Measurements from ENCODE around the gene CCDC88C.

DNA sequence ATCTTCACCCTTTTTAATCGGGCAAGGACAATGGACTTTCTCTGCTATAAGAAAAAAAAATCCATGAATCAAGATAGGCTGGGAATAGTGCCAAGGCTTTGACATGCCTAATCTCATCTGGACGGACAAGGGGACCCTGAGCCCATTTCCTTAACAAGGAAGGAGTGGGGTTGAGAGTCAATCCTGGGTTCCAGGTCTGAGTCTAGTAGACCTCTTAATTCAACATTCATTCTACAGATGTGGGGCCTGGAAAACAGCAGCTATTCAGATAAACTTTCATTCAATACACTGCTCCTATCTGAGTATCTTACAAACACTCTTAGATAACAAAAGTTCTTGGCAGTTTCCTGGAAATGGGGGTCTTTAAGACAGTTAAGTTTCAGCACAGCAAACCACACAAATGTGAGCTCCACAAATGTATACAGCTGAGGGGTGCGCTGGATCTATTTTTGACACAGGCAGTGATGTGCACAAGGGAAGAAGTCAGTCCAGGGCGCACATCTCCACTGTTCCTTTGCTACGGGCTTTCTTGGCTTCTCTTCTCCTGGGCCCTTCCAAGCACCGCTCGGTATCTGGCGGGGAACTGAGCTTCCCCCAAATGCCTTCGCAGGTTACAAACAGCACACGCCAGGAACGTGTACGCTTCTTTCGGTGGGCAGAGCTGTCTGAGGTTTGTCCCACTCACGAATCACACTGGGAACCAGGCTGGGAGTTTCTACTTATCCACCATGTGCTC is 90.9 kb downstream of the CCDC88C start:
- TF ChIP-seq, protein P1, sequence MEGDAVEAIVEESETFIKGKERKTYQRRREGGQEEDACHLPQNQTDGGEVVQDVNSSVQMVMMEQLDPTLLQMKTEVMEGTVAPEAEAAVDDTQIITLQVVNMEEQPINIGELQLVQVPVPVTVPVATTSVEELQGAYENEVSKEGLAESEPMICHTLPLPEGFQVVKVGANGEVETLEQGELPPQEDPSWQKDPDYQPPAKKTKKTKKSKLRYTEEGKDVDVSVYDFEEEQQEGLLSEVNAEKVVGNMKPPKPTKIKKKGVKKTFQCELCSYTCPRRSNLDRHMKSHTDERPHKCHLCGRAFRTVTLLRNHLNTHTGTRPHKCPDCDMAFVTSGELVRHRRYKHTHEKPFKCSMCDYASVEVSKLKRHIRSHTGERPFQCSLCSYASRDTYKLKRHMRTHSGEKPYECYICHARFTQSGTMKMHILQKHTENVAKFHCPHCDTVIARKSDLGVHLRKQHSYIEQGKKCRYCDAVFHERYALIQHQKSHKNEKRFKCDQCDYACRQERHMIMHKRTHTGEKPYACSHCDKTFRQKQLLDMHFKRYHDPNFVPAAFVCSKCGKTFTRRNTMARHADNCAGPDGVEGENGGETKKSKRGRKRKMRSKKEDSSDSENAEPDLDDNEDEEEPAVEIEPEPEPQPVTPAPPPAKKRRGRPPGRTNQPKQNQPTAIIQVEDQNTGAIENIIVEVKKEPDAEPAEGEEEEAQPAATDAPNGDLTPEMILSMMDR (IDR thresholded peaks at IDR 0.05; ENCODE audit: low read depth, low read length) = no peak
- TF ChIP-seq EZH2phosphoT487 (IDR thresholded peaks at IDR 0.05; ENCODE audit: low read depth) = no peak

All from OCI-LY3 (cell line).